H9 (cell line): ENCODE measurements around the gene JAK1. TPM values are rescaled to one million over a fixed set of nuclear protein-coding genes. Genes with fewer than 3 reads are reported as not detected.
A peak's percentile ranks its signal among the peaks of the same experiment; 100 is the strongest.

Experiments
- DNase-seq: peaks from one replicate; pipeline ENCODE4 v3.0.0-alpha.2; 2017
- H2AFZ ChIP-seq: one replicate; pipeline ENCODE4 v1.6.1; 2013; ENCODE audit warnings: mild to moderate bottlenecking, low read length, control low read depth, moderate library complexity
- H2AK5ac ChIP-seq: 2 replicates; pipeline ENCODE4 v1.6.1; 2013; ENCODE audit warnings: low read length, control low read depth, mixed read lengths; ENCODE audit not compliant: insufficient read length
- H2BK120ac ChIP-seq: one replicate; pipeline ENCODE4 v1.6.1; 2013; ENCODE audit warnings: low read depth, mild to moderate bottlenecking, low read length, control low read depth, inconsistent platforms; ENCODE audit not compliant: poor library complexity, severe bottlenecking
- H2BK12ac ChIP-seq: 2 replicates; pipeline ENCODE4 v1.6.1; 2013; ENCODE audit warnings: low read length, control low read depth, mixed read lengths, low read depth; ENCODE audit not compliant: insufficient read length
- H2BK15ac ChIP-seq: 2 replicates; pipeline ENCODE4 v1.6.1; 2013; ENCODE audit warnings: low read depth, low read length, control low read depth
- H2BK20ac ChIP-seq: one replicate; pipeline ENCODE4 v1.6.1; 2013; ENCODE audit warnings: low read depth, mild to moderate bottlenecking, low read length, control low read depth, inconsistent platforms; ENCODE audit not compliant: poor library complexity, severe bottlenecking
- H2BK5ac ChIP-seq: 2 replicates; pipeline ENCODE4 v1.6.1; 2013; ENCODE audit warnings: low read length, control low read depth, mixed read lengths; ENCODE audit not compliant: insufficient read length
- H3K14ac ChIP-seq: 2 replicates; pipeline ENCODE4 v1.6.1; 2013; ENCODE audit warnings: low read length, control low read depth; ENCODE audit not compliant: insufficient read depth
- H3K18ac ChIP-seq: 2 replicates; pipeline ENCODE4 v1.6.1; 2013; ENCODE audit warnings: low read depth, mild to moderate bottlenecking, mixed read lengths, low read length, control low read depth; ENCODE audit not compliant: insufficient read length
- H3K23ac ChIP-seq: 2 replicates; pipeline ENCODE4 v1.6.1; 2013; ENCODE audit warnings: low read length, control low read depth, mixed read lengths, low read depth; ENCODE audit not compliant: insufficient read length
- H3K23me2 ChIP-seq: 2 replicates; pipeline ENCODE4 v1.6.1; 2013; ENCODE audit warnings: low read depth, mild to moderate bottlenecking, mixed read lengths, low read length, control low read depth; ENCODE audit not compliant: insufficient read length, poor library complexity, severe bottlenecking
- H3K27ac ChIP-seq: 2 replicates; pipeline ENCODE4 v1.5.1; 2013; ENCODE audit warnings: low read length, control low read depth, mixed read lengths, low read depth; ENCODE audit not compliant: insufficient read length
- H3K27me3 ChIP-seq: 2 replicates; pipeline ENCODE4 v1.6.1; 2013; ENCODE audit warnings: low read length, control low read depth, inconsistent platforms; ENCODE audit not compliant: insufficient read depth
- H3K4ac ChIP-seq: 2 replicates; pipeline ENCODE4 v1.6.1; 2013; ENCODE audit warnings: low read depth, mild to moderate bottlenecking, control low read depth, inconsistent platforms, low read length, moderate library complexity
- H3K4me1 ChIP-seq: 2 replicates; pipeline ENCODE4 v1.6.1; 2013; ENCODE audit warnings: low read length, control low read depth, inconsistent platforms; ENCODE audit not compliant: insufficient read depth
- H3K4me2 ChIP-seq: 2 replicates; pipeline ENCODE4 v1.6.1; 2013; ENCODE audit warnings: low read length, control low read depth, mixed read lengths; ENCODE audit not compliant: insufficient read length, insufficient read depth
- H3K56ac ChIP-seq: 2 replicates; pipeline ENCODE4 v1.6.1; 2013; ENCODE audit warnings: low read depth, mild to moderate bottlenecking, mixed read lengths, low read length, control low read depth; ENCODE audit not compliant: insufficient read length
- H3K79me1 ChIP-seq: 2 replicates; pipeline ENCODE4 v1.6.1; 2013; ENCODE audit warnings: low read depth, mild to moderate bottlenecking, moderate library complexity, low read length, control low read depth, inconsistent platforms; ENCODE audit not compliant: insufficient read depth, poor library complexity, severe bottlenecking
- H3K79me2 ChIP-seq: 2 replicates; pipeline ENCODE4 v1.6.1; 2013; ENCODE audit warnings: low read length, control low read depth, inconsistent platforms; ENCODE audit not compliant: insufficient read depth
- H3K9ac ChIP-seq: 2 replicates; pipeline ENCODE4 v1.6.1; 2013; ENCODE audit warnings: low read length, control low read depth, mixed read lengths; ENCODE audit not compliant: insufficient read length; ENCODE audit errors: extremely low read depth
- H3K9me3 ChIP-seq: one replicate; pipeline ENCODE4 v1.6.1; 2013; ENCODE audit warnings: low read depth, low read length, inconsistent platforms; ENCODE audit not compliant: control insufficient read depth
- H3T11ph ChIP-seq: one replicate; pipeline ENCODE4 v1.6.1; 2013; ENCODE audit warnings: mild to moderate bottlenecking, low read length, control low read depth, inconsistent platforms
- H4K20me1 ChIP-seq: one replicate; pipeline ENCODE4 v1.6.1; 2013; ENCODE audit not compliant: control insufficient read depth, insufficient read length, insufficient read depth
- H4K5ac ChIP-seq: 2 replicates; pipeline ENCODE4 v1.6.1; 2013; ENCODE audit warnings: low read depth, mild to moderate bottlenecking, mixed read lengths, low read length, control low read depth; ENCODE audit not compliant: insufficient read length
- H4K8ac ChIP-seq: replicated peaks from 2 replicates; pipeline ENCODE4 v1.6.1; 2013; ENCODE audit warnings: low read length, control low read depth, mixed read lengths, low read depth; ENCODE audit not compliant: insufficient read length
- H4K91ac ChIP-seq: 2 replicates; pipeline ENCODE4 v1.6.1; 2013; ENCODE audit warnings: low read depth, mild to moderate bottlenecking, moderate library complexity, mixed read lengths, low read length, control low read depth; ENCODE audit not compliant: insufficient read length
- H3K27ac Mint-ChIP-seq, 3 experiments: 2 replicates in 2 of 3; 3 replicates in 1 of 3; pipeline ENCODE4 v1.8.0; 2020 to 2021; ENCODE audit warnings: mixed read lengths in 3 of 3, mild to moderate bottlenecking in 1 of 3, moderate library complexity in 1 of 3
- H3K27me3 Mint-ChIP-seq: 2 replicates; pipeline ENCODE4 v1.8.0; 2021; ENCODE audit warnings: low read depth, mild to moderate bottlenecking, moderate library complexity, mixed read lengths
- H3K36me3 Mint-ChIP-seq, 3 experiments: 2 replicates in 2 of 3; 3 replicates in 1 of 3; pipeline ENCODE4 v1.8.0; 2020 to 2021; ENCODE audit warnings: low read depth in 3 of 3, mixed read lengths in 3 of 3; ENCODE audit not compliant: insufficient read depth in 1 of 3
- H3K4me1 Mint-ChIP-seq, 2 experiments: 2 replicates each; pipeline ENCODE4 v1.8.0; 2020; ENCODE audit warnings: mixed read lengths in 2 of 2
- H3K4me3 Mint-ChIP-seq, 2 experiments: 2 replicates in 1 of 2; 3 replicates in 1 of 2; pipeline ENCODE4 v1.8.0; 2020 to 2021; ENCODE audit warnings: mild to moderate bottlenecking in 2 of 2, mixed read lengths in 2 of 2, moderate library complexity in 1 of 2
- H3K9me3 Mint-ChIP-seq, 2 experiments: 2 replicates in 1 of 2; 3 replicates in 1 of 2; pipeline ENCODE4 v1.8.0; 2020; ENCODE audit warnings: mild to moderate bottlenecking in 2 of 2, mixed read lengths in 2 of 2, moderate library complexity in 1 of 2
- WGBS: extraction: QIAGEN DNeasy Blood & Tissue Kit; methylation state at CpG from one replicate; pipeline ENCODE4 v1.1.7; 2013; ENCODE audit warnings: missing lambda C conversion rate, low lambda C conversion rate, mixed read lengths; ENCODE audit not compliant: insufficient read length; ENCODE audit errors: extremely low coverage; 5-methylcytosine and 5-hydroxymethylcytosine counted together
- total RNA-seq: library from RNA; stranded (reverse); gene quantifications from 2 replicates; pipeline ENCODE4 v1.2.1, GENCODE V29; 2021
- TF ChIP-seq, protein P1 (sequence below): fragments of 200-600 bp; sonication (generic); conservative IDR thresholded peaks from 3 replicates; pipeline ENCODE4 v1.8.0; 2021; ENCODE audit warnings: antibody characterized with exemption, mild to moderate bottlenecking

Gene JAK1
- total RNA-seq, 1 experiment from 2014 or later: 12.8 TPM

DNA sequence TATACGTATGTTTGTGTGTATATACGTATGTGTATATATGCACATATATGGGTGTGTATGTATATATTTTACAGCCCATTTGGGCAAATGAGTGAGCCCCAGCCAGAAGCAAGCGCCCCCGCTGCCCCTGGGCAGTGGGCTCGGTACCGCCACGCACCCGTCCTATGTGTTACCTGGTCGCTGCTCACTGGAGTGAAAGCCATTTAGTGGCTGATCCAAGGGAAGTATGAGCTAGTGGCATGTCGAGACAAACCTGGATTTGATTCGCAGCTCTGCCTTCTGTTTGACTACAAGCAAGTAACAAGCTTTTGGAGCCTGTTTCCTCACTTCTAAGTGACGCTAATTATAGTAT, 35.8 kb upstream of the JAK1 start:
- Histone ChIP-seq H2BK5ac (no peak overlapping the region), H4K5ac (no peak overlapping the region), H3K4me2 (peak overlapping the region; percentile 42), H2AFZ (no peak overlapping the region), H3K23me2 (peaks cover 6% of the 10 kb centered on the region), H3K56ac (no peak overlapping the region), H2AK5ac (no peak overlapping the region), H4K8ac (no peak overlapping the region), H3K79me1 (no peaks in the 10 kb centered on the region), H3K9me3 (no peaks in the 10 kb centered on the region), H3T11ph (no peak overlapping the region), H4K91ac (no peak overlapping the region), H3K9ac (no peak overlapping the region), H4K20me1 (no peaks in the 10 kb centered on the region), H3K27ac (no peak overlapping the region), H3K14ac (no peak overlapping the region), H2BK15ac (no peak overlapping the region), H3K23ac (no peak overlapping the region), H3K4ac (no peak overlapping the region), H3K79me2 (no peaks in the 10 kb centered on the region), H2BK120ac (no peak overlapping the region), H2BK20ac (no peak overlapping the region), H3K18ac (no peak overlapping the region), H3K4me1 (no peaks in the 10 kb centered on the region; the same call in 1 of the 2 replicates), H3K27me3 (peaks cover 22% of the 10 kb centered on the region; the same call in 1 of the 2 replicates), H2BK12ac (no peak overlapping the region)
- peak; percentile 37 for DNase-seq
- peaks cover 19 to 27% of the 10 kb centered on the region in 2 experiments for H3K9me3 Mint-ChIP-seq
- H3K27me3 Mint-ChIP-seq: peaks cover 63% of the 10 kb centered on the region
- peaks cover 15 to 18% of the 10 kb centered on the region in 2 experiments for H3K4me1 Mint-ChIP-seq
- peaks cover 15 to 26% (median 18%) of the 10 kb centered on the region in 3 experiments for H3K36me3 Mint-ChIP-seq
- H3K27ac Mint-ChIP-seq: no peak overlapping the region
- no CpG with 5 or more reads among the region's 12 CpGs for WGBS
- peak overlapping the region; percentile 63 to 78 for H3K4me3 Mint-ChIP-seq
- TF ChIP-seq, protein P1, sequence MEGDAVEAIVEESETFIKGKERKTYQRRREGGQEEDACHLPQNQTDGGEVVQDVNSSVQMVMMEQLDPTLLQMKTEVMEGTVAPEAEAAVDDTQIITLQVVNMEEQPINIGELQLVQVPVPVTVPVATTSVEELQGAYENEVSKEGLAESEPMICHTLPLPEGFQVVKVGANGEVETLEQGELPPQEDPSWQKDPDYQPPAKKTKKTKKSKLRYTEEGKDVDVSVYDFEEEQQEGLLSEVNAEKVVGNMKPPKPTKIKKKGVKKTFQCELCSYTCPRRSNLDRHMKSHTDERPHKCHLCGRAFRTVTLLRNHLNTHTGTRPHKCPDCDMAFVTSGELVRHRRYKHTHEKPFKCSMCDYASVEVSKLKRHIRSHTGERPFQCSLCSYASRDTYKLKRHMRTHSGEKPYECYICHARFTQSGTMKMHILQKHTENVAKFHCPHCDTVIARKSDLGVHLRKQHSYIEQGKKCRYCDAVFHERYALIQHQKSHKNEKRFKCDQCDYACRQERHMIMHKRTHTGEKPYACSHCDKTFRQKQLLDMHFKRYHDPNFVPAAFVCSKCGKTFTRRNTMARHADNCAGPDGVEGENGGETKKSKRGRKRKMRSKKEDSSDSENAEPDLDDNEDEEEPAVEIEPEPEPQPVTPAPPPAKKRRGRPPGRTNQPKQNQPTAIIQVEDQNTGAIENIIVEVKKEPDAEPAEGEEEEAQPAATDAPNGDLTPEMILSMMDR: no peak
